Measurements from ENCODE around the gene PPP2R1B.

Gene PPP2R1B

DNA sequence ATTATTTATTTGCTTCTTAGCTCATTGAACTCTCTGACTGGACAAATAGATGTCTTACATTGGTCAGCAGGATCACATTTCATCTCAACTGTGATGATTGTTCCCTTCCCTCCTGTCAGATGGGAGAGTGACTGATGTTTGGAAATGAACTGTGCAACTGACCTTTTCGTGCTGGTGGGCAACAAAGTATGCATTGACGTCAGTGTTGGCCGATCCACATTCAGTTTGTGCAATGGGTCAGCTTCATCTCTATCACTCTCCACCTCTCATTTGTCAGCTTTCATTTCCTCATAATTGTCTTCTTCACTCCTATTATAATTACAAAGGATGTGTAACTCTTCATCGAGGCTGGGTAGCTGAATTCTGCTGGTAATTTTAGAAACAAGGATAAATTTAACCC is 71.3 kb downstream of the PPP2R1B start:
- Histone ChIP-seq H3K4me1 (peaks cover 7 to 67% (median 53%) of the 10 kb centered on the region in 10 experiments; a peak in 19 of 20 replicates), H4K20me1 (peaks cover 0 to 29% (median 0%) of the 10 kb centered on the region in 11 experiments; a peak in 3 of 22 replicates), H3K4me2 (peak overlapping the region in 9 of 11 experiments; percentile 19 to 82 (median 51); a peak in 16 of 22 replicates), H3K9ac (no peak overlapping the region), H3K27me3 (no peaks in the 10 kb centered on the region), H3K36me3 (peaks cover 6 to 58% (median 20%) of the 10 kb centered on the region in 11 experiments; a peak in 21 of 22 replicates), H3K4me3 (no peak overlapping the region), H3K27ac (no peak overlapping the region), H3K9me3 (replicated peaks in 1 of 11) (no peaks in the 10 kb centered on the region)
- TF ChIP-seq Cebpa-rat (IDR thresholded peaks at IDR 0.05) = no peak

DNA sequence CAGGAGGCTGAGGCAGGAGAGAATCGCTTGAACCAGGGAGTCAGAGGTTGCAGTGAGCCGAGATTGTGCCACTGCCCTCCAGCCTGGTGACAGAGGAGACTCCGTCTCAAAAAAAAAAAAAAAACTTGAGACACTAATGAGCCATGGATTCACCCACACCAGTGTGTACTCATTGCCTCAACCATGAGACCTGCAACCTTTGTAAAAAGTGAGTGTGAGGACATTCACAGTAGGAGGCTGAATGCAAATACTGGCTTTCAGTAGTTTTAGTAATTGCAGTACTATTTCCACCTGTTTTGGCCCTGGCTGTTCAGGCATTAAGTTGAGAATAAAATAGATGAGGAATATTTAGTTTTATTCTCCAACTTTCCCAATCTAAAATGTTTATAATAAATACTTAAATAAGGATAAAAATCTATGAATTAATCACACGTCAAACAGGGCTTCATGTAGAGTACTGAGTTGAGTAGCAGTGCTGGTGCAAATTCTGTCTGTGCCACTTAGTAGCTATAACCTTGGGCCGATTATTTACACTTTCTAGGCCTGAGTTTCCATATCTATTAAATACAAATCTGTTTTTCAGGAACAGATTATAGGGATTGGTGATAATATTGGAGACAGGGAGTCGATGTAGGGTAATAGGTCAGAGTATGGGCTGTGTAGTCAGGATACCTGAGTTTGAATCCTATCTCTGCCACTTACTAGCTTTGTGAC is 72.8 kb downstream of the PPP2R1B start:
- no peak overlapping the region for H3K27ac ChIP-seq
- H3K4me3 ChIP-seq = no peak overlapping the region
- H4K20me1 ChIP-seq = peaks cover 0 to 23% (median 0%) of the 10 kb centered on the region in 11 experiments; a peak in 3 of 22 replicates
- no peak overlapping the region for H3K9ac ChIP-seq
- no peaks in the 10 kb centered on the region for H3K27me3 ChIP-seq
- TF ChIP-seq Cebpa-rat (IDR thresholded peaks at IDR 0.05) = no peak
- H3K9me3 ChIP-seq (replicated peaks in 1 of 11) = no peaks in the 10 kb centered on the region
- no peak overlapping the region for H3K4me2 ChIP-seq
- peaks cover 12 to 58% (median 32%) of the 10 kb centered on the region in 11 experiments for H3K36me3 ChIP-seq
- H3K4me1 ChIP-seq = peaks cover 7 to 52% (median 42%) of the 10 kb centered on the region in 10 experiments; a peak in 19 of 20 replicates

DNA sequence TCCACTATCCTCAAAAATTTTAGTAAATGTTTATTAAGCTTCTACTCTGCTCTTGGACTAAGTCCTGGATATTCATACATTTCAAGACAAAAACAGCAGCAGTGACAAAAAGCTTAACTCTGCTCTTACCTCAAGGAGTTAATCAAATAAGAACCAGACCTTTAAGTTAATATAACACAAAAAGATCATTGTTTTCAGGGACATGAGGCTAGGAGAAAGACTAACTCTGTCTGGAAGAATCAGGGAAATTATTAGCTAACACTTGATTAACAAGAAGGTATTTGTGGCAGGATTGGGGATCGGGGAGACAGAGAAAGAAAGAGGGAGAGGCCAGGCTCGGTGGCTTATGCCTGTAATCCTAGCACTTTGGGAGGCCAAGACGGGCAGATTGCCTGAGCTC is 74.4 kb downstream of the PPP2R1B start:
- no peak overlapping the region for H3K27ac ChIP-seq
- H3K9me3 ChIP-seq (replicated peaks in 1 of 11) = no peaks in the 10 kb centered on the region
- H3K4me2 ChIP-seq = no peak overlapping the region
- H3K36me3 ChIP-seq = peaks cover 17 to 68% (median 40%) of the 10 kb centered on the region in 11 experiments
- no peaks in the 10 kb centered on the region for H3K27me3 ChIP-seq
- no peak for TF ChIP-seq Cebpa-rat (IDR thresholded peaks at IDR 0.05)
- peaks cover 0 to 16% (median 0%) of the 10 kb centered on the region in 11 experiments; a peak in 3 of 22 replicates for H4K20me1 ChIP-seq
- H3K4me1 ChIP-seq = peaks cover 7 to 36% (median 26%) of the 10 kb centered on the region in 10 experiments; a peak in 19 of 20 replicates
- H3K4me3 ChIP-seq = no peak overlapping the region
- no peak overlapping the region for H3K9ac ChIP-seq

DNA sequence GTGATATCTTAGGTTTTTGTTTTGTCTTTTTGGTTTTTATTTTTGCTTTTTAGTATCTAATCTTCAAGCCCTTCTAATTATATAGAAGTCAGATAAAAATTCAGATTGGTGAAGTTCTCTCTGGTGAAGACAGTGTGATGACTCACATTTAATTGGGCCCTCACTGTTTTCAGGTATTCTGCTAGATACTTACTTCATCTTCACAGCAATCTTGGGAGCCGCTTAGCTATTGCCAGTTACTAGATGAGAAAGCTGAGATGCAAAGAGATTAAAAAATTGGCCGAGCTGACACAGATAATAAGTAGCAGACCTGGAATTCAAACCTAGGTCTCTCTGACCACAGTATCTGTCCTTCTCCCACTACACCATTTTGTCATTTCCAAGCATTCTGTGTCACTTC is 75.0 kb downstream of the PPP2R1B start:
- Histone ChIP-seq H3K4me2 (no peak overlapping the region), H4K20me1 (peaks cover 0 to 16% (median 0%) of the 10 kb centered on the region in 11 experiments; a peak in 3 of 22 replicates), H3K36me3 (peaks cover 17 to 71% (median 40%) of the 10 kb centered on the region in 11 experiments), H3K4me1 (peaks cover 7 to 30% (median 20%) of the 10 kb centered on the region in 10 experiments; a peak in 18 of 20 replicates), H3K27me3 (no peaks in the 10 kb centered on the region), H3K4me3 (no peak overlapping the region), H3K9me3 (replicated peaks in 1 of 11) (no peaks in the 10 kb centered on the region), H3K27ac (no peak overlapping the region), H3K9ac (no peak overlapping the region)
- no peak for TF ChIP-seq Cebpa-rat (IDR thresholded peaks at IDR 0.05)

DNA sequence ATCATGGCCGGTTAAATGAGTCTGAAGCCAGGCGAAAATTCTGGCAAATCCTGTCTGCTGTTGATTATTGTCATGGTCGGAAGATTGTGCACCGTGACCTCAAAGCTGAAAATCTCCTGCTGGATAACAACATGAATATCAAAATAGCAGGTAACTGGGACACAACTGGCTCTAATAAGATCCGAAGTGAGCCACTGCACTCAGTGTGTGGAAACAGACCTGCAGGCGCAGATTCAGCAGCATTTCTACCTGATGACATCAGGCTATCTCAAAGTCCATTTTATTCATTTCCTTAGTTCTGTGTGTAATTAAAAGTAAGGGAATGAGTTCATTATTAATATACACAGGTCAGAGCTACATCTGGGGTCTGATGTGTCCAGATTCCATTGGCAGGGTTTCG is 78.2 kb downstream of the PPP2R1B start:
- TF ChIP-seq Cebpa-rat (IDR thresholded peaks at IDR 0.05) = no peak
- no peaks in the 10 kb centered on the region for H3K4me1 ChIP-seq
- H4K20me1 ChIP-seq = no peaks in the 10 kb centered on the region; a peak in 1 of 22 replicates

DNA sequence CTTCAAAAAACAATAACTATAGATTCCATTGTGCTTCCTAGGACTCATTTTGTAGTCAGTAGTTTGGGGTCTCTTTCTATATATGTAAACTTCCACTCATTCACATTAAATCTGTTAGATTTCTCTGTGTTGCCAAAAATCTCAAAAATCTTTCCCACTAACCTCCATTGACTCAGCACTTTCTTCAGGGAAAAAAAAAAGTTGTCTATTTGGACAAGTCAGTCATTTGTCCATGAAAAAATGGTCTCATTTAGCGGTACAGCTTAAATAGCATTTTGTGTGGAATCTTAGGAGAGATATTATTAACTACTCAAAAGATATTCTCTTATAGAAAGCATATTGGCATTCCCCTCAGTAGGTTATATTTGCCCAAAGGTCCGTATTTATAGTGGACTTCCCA is 81.9 kb downstream of the PPP2R1B start:
- Histone ChIP-seq H3K27ac (no peak overlapping the region), H4K20me1 (no peaks in the 10 kb centered on the region; a peak in 1 of 22 replicates)
- TF ChIP-seq Cebpa-rat (IDR thresholded peaks at IDR 0.05) = no peak

More for the DNA sequence above, 78.2 kb downstream of the PPP2R1B start:
- no peak overlapping the region for H3K9ac ChIP-seq
- no peak overlapping the region for H3K4me3 ChIP-seq
- no peak overlapping the region for H3K4me2 ChIP-seq
- no peaks in the 10 kb centered on the region for H3K9me3 ChIP-seq (replicated peaks in 1 of 11)
- no peak overlapping the region for H3K27ac ChIP-seq
- no peaks in the 10 kb centered on the region for H3K27me3 ChIP-seq
- peaks cover 27 to 96% (median 59%) of the 10 kb centered on the region in 11 experiments for H3K36me3 ChIP-seq

DNA sequence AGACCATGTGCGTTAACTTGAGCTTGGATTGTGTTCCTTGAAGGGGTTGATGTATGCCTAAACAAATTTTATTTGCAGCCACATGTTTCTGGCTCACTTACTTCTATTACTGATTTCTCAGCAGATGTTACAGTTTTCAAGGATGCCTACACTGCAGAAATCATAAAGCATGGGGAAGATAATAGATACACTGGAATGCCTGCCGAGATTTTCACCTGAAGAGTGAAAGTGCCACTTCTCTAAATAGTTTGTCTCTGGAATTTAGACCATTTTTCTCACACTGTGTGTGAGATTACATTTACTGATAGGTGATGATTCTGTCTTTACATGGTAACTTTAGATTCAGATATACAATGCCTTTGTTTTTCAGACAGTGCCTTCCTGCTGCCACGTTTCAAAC is 82.4 kb downstream of the PPP2R1B start:
- Histone ChIP-seq H3K9me3 (replicated peaks in 1 of 11) (no peaks in the 10 kb centered on the region), H3K27me3 (no peaks in the 10 kb centered on the region), H3K4me2 (no peak overlapping the region), H3K36me3 (peaks cover 13 to 62% (median 33%) of the 10 kb centered on the region in 11 experiments), H3K4me3 (no peak overlapping the region), H4K20me1 (no peaks in the 10 kb centered on the region; a peak in 1 of 22 replicates), H3K27ac (no peak overlapping the region), H3K9ac (no peak overlapping the region), H3K4me1 (no peaks in the 10 kb centered on the region)
- TF ChIP-seq Cebpa-rat (IDR thresholded peaks at IDR 0.05) = no peak

More for the DNA sequence above, 81.9 kb downstream of the PPP2R1B start:
- H3K36me3 ChIP-seq = peaks cover 17 to 65% (median 38%) of the 10 kb centered on the region in 11 experiments
- no peaks in the 10 kb centered on the region for H3K9me3 ChIP-seq (replicated peaks in 1 of 11)
- no peaks in the 10 kb centered on the region for H3K27me3 ChIP-seq
- H3K4me1 ChIP-seq = no peaks in the 10 kb centered on the region
- no peak overlapping the region for H3K9ac ChIP-seq
- H3K4me2 ChIP-seq = no peak overlapping the region
- no peak overlapping the region for H3K4me3 ChIP-seq

DNA sequence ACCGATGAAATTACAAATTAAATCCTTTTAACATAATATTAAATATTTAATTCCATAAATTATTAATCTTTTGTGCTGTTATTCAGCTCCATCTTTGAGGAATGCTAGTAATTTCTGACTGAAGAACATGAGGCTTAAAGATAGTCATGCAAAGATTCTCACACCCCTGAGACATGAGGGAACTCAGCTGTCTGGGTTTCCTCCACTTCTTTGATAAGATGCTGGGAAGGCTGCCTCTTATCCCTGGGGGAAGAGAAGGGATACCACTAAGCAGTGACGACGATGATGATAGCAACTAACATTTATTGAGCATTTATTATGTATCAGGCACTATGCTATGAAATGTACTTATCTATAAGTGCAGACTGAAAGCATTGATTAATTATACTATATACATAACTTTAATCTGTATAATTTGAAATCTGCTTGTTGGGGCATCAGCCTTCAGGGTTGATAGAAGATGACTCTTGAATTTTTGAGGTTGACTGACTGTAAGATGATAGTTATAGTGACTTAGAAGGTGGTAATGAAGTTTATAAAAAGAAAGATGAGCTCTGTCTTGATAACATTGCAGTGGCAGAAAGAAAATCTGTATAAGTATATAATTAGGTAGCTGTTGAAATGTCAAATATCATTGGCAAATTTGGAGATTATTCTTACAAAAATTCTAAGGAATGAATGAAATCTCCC is 85.6 kb downstream of the PPP2R1B start:
- Histone ChIP-seq H3K27ac (no peak overlapping the region), H3K9me3 (replicated peaks in 1 of 11) (peaks cover 0 to 4% (median 0%) of the 10 kb centered on the region in 11 experiments; a peak in 2 of 22 replicates), H3K4me1 (no peaks in the 10 kb centered on the region), H3K27me3 (no peaks in the 10 kb centered on the region), H3K9ac (no peak overlapping the region), H4K20me1 (peaks cover 0 to 8% (median 0%) of the 10 kb centered on the region in 11 experiments; a peak in 2 of 22 replicates), H3K4me3 (no peak overlapping the region), H3K4me2 (no peak overlapping the region), H3K36me3 (peaks cover 8 to 52% (median 24%) of the 10 kb centered on the region in 11 experiments; a peak in 19 of 22 replicates)
- TF ChIP-seq Cebpa-rat (IDR thresholded peaks at IDR 0.05) = no peak
